Activated naive CD8-positive, alpha-beta T cell treated with anti-CD3 and anti-CD28 coated beads, Interleukin-2, amount 10 ng/mL, durations not matched to agents 7 days and 5 days (primary cell): Measurements from ENCODE around the gene KLHL29. TPM values are rescaled to one million over a fixed set of nuclear protein-coding genes. Genes with fewer than 3 reads are reported as not detected.

ENCODE experiments used
- ATAC-seq: fragments of 150-1000 bp; cut with Tn5 transposase; one replicate; pipeline ENCODE4 v1.10.0; 2021; ENCODE audit warnings: low read depth, moderate library complexity
- POLR2A ChIA-PET: fragments of 350-600 bp; sonication (Branson Sonifier 250); formaldehyde crosslinking; loops from one replicate; lab custom pipeline; 2021; ENCODE audit warnings: antibody characterized with exemption; lab: Charles Lee
- DNase-seq: peaks from one replicate; pipeline ENCODE4 v3.0.0; 2021
- H3K27ac Mint-ChIP-seq: one replicate; pipeline ENCODE4 v1.8.0; 2022; ENCODE audit warnings: mild to moderate bottlenecking, mixed read lengths
- H3K27me3 Mint-ChIP-seq: one replicate; pipeline ENCODE4 v1.8.0; 2022; ENCODE audit warnings: mild to moderate bottlenecking, moderate library complexity, mixed read lengths
- H3K36me3 Mint-ChIP-seq: one replicate; pipeline ENCODE4 v1.8.0; 2021; ENCODE audit warnings: mild to moderate bottlenecking, mixed read lengths
- H3K4me1 Mint-ChIP-seq: one replicate; pipeline ENCODE4 v1.8.0; 2021; ENCODE audit warnings: mixed read lengths
- H3K4me3 Mint-ChIP-seq: one replicate; pipeline ENCODE4 v1.8.0; 2022; ENCODE audit warnings: mild to moderate bottlenecking, moderate library complexity, mixed read lengths
- H3K9me3 Mint-ChIP-seq: one replicate; pipeline ENCODE4 v1.8.0; 2021; ENCODE audit warnings: mixed read lengths
- total RNA-seq, 2 experiments: library from RNA; stranded (reverse); gene quantifications; one replicate each; pipeline ENCODE4 v1.2.3, GENCODE V29; 2021

Gene KLHL29
- total RNA-seq, 2 experiments from 2014 or later: 1.6 to 1.7 TPM

GRCh38 chr2:23522726-23523372 lies 137.9 kb downstream of the KLHL29 start:
- POLR2A ChIA-PET: no interaction called here
- peaks cover 1% of the 10 kb centered on the region for H3K36me3 Mint-ChIP-seq

GRCh38 chr2:23523373-23524260 lies 138.6 kb downstream of the KLHL29 start:
- H3K36me3 Mint-ChIP-seq: peaks cover 1% of the 10 kb centered on the region
- ATAC-seq: no peak

More at GRCh38 chr2:23522726-23523372, 137.9 kb downstream of the KLHL29 start:
- Mint-ChIP-seq H3K4me3 (no peak overlapping the region), H3K27ac (no peak overlapping the region), H3K4me1 (peaks cover 7% of the 10 kb centered on the region), H3K27me3 (peaks cover 19% of the 10 kb centered on the region), H3K9me3 (no peaks in the 10 kb centered on the region)
- no peak for DNase-seq
- no peak for ATAC-seq

GRCh38 chr2:23524261-23524706 lies 139.3 kb downstream of the KLHL29 start:
- Mint-ChIP-seq H3K36me3 (peaks cover 1% of the 10 kb centered on the region), H3K4me1 (peaks cover 7% of the 10 kb centered on the region), H3K27ac (no peak overlapping the region), H3K27me3 (peaks cover 14% of the 10 kb centered on the region), H3K9me3 (no peaks in the 10 kb centered on the region), H3K4me3 (no peak overlapping the region)
- POLR2A ChIA-PET: no interaction called here
- no peak for ATAC-seq
- no peak for DNase-seq

More at GRCh38 chr2:23523373-23524260, 138.6 kb downstream of the KLHL29 start:
- Mint-ChIP-seq H3K27ac (no peak overlapping the region), H3K9me3 (no peaks in the 10 kb centered on the region), H3K27me3 (peaks cover 18% of the 10 kb centered on the region), H3K4me1 (peaks cover 7% of the 10 kb centered on the region), H3K4me3 (no peak overlapping the region)
- POLR2A ChIA-PET: no interaction called here
- DNase-seq: no peak

GRCh38 chr2:23525137-23525765 lies 140.3 kb downstream of the KLHL29 start:
- Mint-ChIP-seq H3K36me3 (peaks cover 1% of the 10 kb centered on the region), H3K4me1 (peaks cover 7% of the 10 kb centered on the region), H3K27ac (no peak overlapping the region), H3K4me3 (no peak overlapping the region), H3K9me3 (no peaks in the 10 kb centered on the region), H3K27me3 (peaks cover 14% of the 10 kb centered on the region)
- DNase-seq: no peak
- POLR2A ChIA-PET: no interaction called here
- ATAC-seq: no peak

- peaks cover 1% of the 10 kb centered on the region for H3K36me3 Mint-ChIP-seq
- no peak overlapping the region for H3K27ac Mint-ChIP-seq
- POLR2A ChIA-PET: no interaction called here
- ATAC-seq (no peak), DNase-seq (no peak)
- peaks cover 14% of the 10 kb centered on the region for H3K27me3 Mint-ChIP-seq
- no peak overlapping the region for H3K4me3 Mint-ChIP-seq
- H3K4me1 Mint-ChIP-seq: peaks cover 10% of the 10 kb centered on the region
- no peaks in the 10 kb centered on the region for H3K9me3 Mint-ChIP-seq
Measured at GRCh38 chr2:23526114-23526513, 141.1 kb downstream of the KLHL29 start.

GRCh38 chr2:23526835-23527790 lies 142.1 kb downstream of the KLHL29 start:
- H3K4me1 Mint-ChIP-seq: peaks cover 16% of the 10 kb centered on the region
- H3K9me3 Mint-ChIP-seq: no peaks in the 10 kb centered on the region
- H3K27ac Mint-ChIP-seq: no peak overlapping the region
- H3K27me3 Mint-ChIP-seq: peaks cover 14% of the 10 kb centered on the region
- H3K4me3 Mint-ChIP-seq: no peak overlapping the region
- H3K36me3 Mint-ChIP-seq: peaks cover 3% of the 10 kb centered on the region
- DNase-seq (no peak), ATAC-seq (no peak)
- POLR2A ChIA-PET: no interaction called here

GRCh38 chr2:23528171-23528570 lies 143.2 kb downstream of the KLHL29 start:
- no peaks in the 10 kb centered on the region for H3K9me3 Mint-ChIP-seq
- H3K4me1 Mint-ChIP-seq: peaks cover 24% of the 10 kb centered on the region
- no peak overlapping the region for H3K4me3 Mint-ChIP-seq
- POLR2A ChIA-PET: no interaction called here
- H3K27ac Mint-ChIP-seq: no peak overlapping the region
- H3K36me3 Mint-ChIP-seq: peaks cover 3% of the 10 kb centered on the region
- peaks cover 10% of the 10 kb centered on the region for H3K27me3 Mint-ChIP-seq
- no peak for ATAC-seq
- DNase-seq: no peak

GRCh38 chr2:23528690-23529089 lies 143.7 kb downstream of the KLHL29 start:
- no peak for ATAC-seq
- Mint-ChIP-seq H3K9me3 (no peaks in the 10 kb centered on the region), H3K27ac (no peak overlapping the region), H3K36me3 (peaks cover 3% of the 10 kb centered on the region), H3K4me3 (no peak overlapping the region), H3K4me1 (peaks cover 27% of the 10 kb centered on the region), H3K27me3 (peaks cover 6% of the 10 kb centered on the region)
- no peak for DNase-seq
- POLR2A ChIA-PET: no interaction called here

GRCh38 chr2:23529659-23530058 lies 144.7 kb downstream of the KLHL29 start:
- POLR2A ChIA-PET: no interaction called here
- ATAC-seq (no peak), DNase-seq (no peak)
- peaks cover 3% of the 10 kb centered on the region for H3K36me3 Mint-ChIP-seq
- H3K27ac Mint-ChIP-seq: no peak overlapping the region
- H3K4me1 Mint-ChIP-seq: peaks cover 32% of the 10 kb centered on the region
- H3K4me3 Mint-ChIP-seq: no peak overlapping the region
- H3K9me3 Mint-ChIP-seq: no peaks in the 10 kb centered on the region
- H3K27me3 Mint-ChIP-seq: peaks cover 3% of the 10 kb centered on the region

- H3K36me3 Mint-ChIP-seq: peaks cover 3% of the 10 kb centered on the region
- DNase-seq (no peak), ATAC-seq (no peak)
- H3K9me3 Mint-ChIP-seq: no peaks in the 10 kb centered on the region
- no peak overlapping the region for H3K27ac Mint-ChIP-seq
- POLR2A ChIA-PET: interaction anchor here (0.6 kb wide), 1 partner anchor 397 kb away, joined by 3 read pairs; the partner anchor contains the start of gene ATAD2B
- peaks cover 3% of the 10 kb centered on the region for H3K27me3 Mint-ChIP-seq
- peaks cover 39% of the 10 kb centered on the region for H3K4me1 Mint-ChIP-seq
- H3K4me3 Mint-ChIP-seq: no peak overlapping the region
Measured at GRCh38 chr2:23530206-23530908, 145.4 kb downstream of the KLHL29 start.

- H3K4me3 Mint-ChIP-seq: no peak overlapping the region
- POLR2A ChIA-PET: interaction anchor here (0.6 kb wide), 1 partner anchor 396 kb away, joined by 3 read pairs; the partner anchor contains the start of gene ATAD2B
- no peak for DNase-seq
- peaks cover 42% of the 10 kb centered on the region for H3K4me1 Mint-ChIP-seq
- no peak overlapping the region for H3K27ac Mint-ChIP-seq
- ATAC-seq: no peak
- H3K9me3 Mint-ChIP-seq: no peaks in the 10 kb centered on the region
- H3K27me3 Mint-ChIP-seq: peaks cover under 1% of the 10 kb centered on the region
- H3K36me3 Mint-ChIP-seq: peaks cover 2% of the 10 kb centered on the region
Measured at GRCh38 chr2:23530909-23531276, 145.9 kb downstream of the KLHL29 start.

GRCh38 chr2:23531280-23531679 lies 146.3 kb downstream of the KLHL29 start:
- Mint-ChIP-seq H3K36me3 (peaks cover 2% of the 10 kb centered on the region), H3K4me3 (peak overlapping the region; percentile 92), H3K27ac (no peak overlapping the region), H3K9me3 (no peaks in the 10 kb centered on the region), H3K27me3 (no peaks in the 10 kb centered on the region), H3K4me1 (peaks cover 40% of the 10 kb centered on the region)
- DNase-seq (no peak), ATAC-seq (no peak)
- POLR2A ChIA-PET: interaction anchor here (0.6 to 1.5 kb wide), 2 partner anchors 11 to 396 kb away, joined by 3 to 4 read pairs; partner anchors contain the start of gene ATAD2B
